Colonic mucosa (tissue), 4 donors: ENCODE measurements around the gene TMEM217. TPM values are rescaled to one million over a fixed set of nuclear protein-coding genes. Genes with fewer than 3 reads are reported as not detected.

Experiments
- DNase-seq: peaks from one replicate; pipeline ENCODE4 v3.0.0-alpha.2; 2020
- H3K27ac ChIP-seq: fragments of 200-600 bp; one replicate; pipeline ENCODE4 v1.8.0; 2021
- H3K27me3 ChIP-seq: fragments of 200-600 bp; one replicate; pipeline ENCODE4 v1.8.0; 2021
- H3K36me3 ChIP-seq: fragments of 200-600 bp; one replicate; pipeline ENCODE4 v1.8.0; 2021
- H3K4me1 ChIP-seq: fragments of 200-600 bp; one replicate; pipeline ENCODE4 v1.8.0; 2021; ENCODE audit warnings: mild to moderate bottlenecking
- H3K4me3 ChIP-seq: fragments of 200-600 bp; one replicate; pipeline ENCODE4 v1.8.0; 2021
- H3K9ac ChIP-seq, 2 donors: one replicate each; pipeline ENCODE4 v1.7.0; 2013; ENCODE audit warnings: control low read depth in 2 of 2, low read depth in 2 of 2, low read length in 2 of 2
- H3K9me3 ChIP-seq: fragments of 200-600 bp; one replicate; pipeline ENCODE4 v1.8.0; 2021
- intact Hi-C: fragments of 100-400 bp; cut with DNase I; formaldehyde crosslinking; loops from one replicate; pipeline ENCODE4 v1.14.1; 2022
- total RNA-seq, 2 donors: library from RNA; stranded (reverse); fragmentation: NEBNext Ultra II Directional in 1 of 2; extraction: Animal tissue kit (Norgen Biotek cat#: 25700) in 1 of 2; gene quantifications; one replicate each; pipeline ENCODE4 v1.2.1, GENCODE V29; 2021
- TF ChIP-seq, protein P1 (sequence below): fragments of 200-600 bp; IDR thresholded peaks from one replicate; pipeline ENCODE4 v1.8.0; 2022; ENCODE audit warnings: antibody characterized with exemption, mild to moderate bottlenecking
- donor health status: healthy.
- donor health status: DM: no; HTN: no; CAD: no.
- donor health status: DM: no; HTN: no; CAD: no.

The TMEM217 gene
- total RNA-seq, 2 donors from 2014 or later, result 0.62 to 1.2 TPM

DNA sequence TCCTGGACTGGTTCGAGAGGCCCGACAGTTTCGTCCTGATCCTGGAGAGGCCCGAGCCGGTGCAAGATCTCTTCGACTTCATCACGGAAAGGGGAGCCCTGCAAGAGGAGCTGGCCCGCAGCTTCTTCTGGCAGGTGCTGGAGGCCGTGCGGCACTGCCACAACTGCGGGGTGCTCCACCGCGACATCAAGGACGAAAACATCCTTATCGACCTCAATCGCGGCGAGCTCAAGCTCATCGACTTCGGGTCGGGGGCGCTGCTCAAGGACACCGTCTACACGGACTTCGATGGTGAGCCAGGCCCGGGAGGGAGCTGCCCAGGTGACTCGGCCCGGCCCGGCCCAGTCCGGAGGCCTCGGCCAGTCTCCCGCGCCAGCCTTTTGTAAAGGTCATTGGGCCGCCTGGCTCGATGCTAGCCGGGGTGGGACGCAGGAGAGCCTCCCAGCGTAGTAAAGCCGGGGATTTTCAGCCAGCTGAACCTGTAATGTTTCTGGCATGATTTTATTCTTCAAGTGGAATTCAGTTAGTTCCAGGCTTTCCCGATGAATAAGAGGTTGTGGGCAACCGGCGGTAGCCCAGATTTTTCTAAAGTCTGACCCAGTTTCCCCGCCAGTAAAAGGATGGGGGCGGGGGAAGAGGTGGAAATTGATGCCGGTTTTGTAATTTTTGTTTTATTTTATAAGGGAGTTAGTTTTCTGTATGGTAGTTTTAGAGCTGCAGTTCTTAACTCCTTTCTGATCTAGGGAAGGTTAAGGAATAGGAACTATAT lies 86.6 kb downstream of the TMEM217 start:
- Histone ChIP-seq H3K27ac (peak overlapping the region; percentile 94), H3K9ac (peak overlapping the region; percentile 88 to 89), H3K4me3 (peak overlapping the region; percentile 90), H3K9me3 (no peaks in the 10 kb centered on the region), H3K36me3 (peaks cover 13% of the 10 kb centered on the region), H3K4me1 (no peaks in the 10 kb centered on the region), H3K27me3 (no peaks in the 10 kb centered on the region)
- TF ChIP-seq, protein P1, sequence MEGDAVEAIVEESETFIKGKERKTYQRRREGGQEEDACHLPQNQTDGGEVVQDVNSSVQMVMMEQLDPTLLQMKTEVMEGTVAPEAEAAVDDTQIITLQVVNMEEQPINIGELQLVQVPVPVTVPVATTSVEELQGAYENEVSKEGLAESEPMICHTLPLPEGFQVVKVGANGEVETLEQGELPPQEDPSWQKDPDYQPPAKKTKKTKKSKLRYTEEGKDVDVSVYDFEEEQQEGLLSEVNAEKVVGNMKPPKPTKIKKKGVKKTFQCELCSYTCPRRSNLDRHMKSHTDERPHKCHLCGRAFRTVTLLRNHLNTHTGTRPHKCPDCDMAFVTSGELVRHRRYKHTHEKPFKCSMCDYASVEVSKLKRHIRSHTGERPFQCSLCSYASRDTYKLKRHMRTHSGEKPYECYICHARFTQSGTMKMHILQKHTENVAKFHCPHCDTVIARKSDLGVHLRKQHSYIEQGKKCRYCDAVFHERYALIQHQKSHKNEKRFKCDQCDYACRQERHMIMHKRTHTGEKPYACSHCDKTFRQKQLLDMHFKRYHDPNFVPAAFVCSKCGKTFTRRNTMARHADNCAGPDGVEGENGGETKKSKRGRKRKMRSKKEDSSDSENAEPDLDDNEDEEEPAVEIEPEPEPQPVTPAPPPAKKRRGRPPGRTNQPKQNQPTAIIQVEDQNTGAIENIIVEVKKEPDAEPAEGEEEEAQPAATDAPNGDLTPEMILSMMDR, result no peak
- peak; percentile 67 for DNase-seq
- intact Hi-C loops, result loop anchor here (5.0 kb wide), 1 partner anchor 36 kb away; no protein-coding TSS in a partner anchor

DNA sequence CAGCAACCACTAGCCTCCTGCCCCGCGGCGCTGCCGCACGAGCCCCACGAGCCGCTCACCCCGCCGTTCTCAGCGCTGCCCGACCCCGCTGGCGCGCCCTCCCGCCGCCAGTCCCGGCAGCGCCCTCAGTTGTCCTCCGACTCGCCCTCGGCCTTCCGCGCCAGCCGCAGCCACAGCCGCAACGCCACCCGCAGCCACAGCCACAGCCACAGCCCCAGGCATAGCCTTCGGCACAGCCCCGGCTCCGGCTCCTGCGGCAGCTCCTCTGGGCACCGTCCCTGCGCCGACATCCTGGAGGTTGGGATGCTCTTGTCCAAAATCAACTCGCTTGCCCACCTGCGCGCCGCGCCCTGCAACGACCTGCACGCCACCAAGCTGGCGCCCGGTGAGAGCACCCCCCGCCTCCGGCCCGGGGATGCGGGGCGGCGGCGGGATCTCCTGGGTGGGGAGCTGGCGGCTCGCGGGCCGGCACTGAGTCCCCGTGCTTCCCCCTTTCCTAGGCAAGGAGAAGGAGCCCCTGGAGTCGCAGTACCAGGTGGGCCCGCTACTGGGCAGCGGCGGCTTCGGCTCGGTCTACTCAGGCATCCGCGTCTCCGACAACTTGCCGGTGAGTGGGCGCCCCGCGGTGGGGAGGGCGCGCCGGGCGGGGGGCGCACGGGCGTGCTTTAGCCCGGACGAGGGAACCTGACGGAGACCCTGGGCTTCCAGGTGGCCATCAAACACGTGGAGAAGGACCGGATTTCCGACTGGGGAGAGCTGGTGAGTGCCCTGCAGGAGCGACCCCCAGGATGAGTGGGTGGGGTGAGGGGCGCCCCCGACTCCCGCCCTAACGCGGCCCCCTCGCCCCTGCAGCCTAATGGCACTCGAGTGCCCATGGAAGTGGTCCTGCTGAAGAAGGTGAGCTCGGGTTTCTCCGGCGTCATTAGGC lies 87.4 kb downstream of the TMEM217 start:
- Histone ChIP-seq H3K4me1 (no peaks in the 10 kb centered on the region), H3K9me3 (no peaks in the 10 kb centered on the region), H3K9ac (peak overlapping the region; percentile 88 to 89), H3K27me3 (no peaks in the 10 kb centered on the region), H3K36me3 (peaks cover 13% of the 10 kb centered on the region), H3K4me3 (peak overlapping the region; percentile 90), H3K27ac (peak overlapping the region; percentile 94)
- TF ChIP-seq, protein P1, result no peak
- intact Hi-C loops, result loop anchor here (5.0 kb wide), 1 partner anchor 37 kb away; no protein-coding TSS in a partner anchor
- DNase-seq, result peak; percentile 53

DNA sequence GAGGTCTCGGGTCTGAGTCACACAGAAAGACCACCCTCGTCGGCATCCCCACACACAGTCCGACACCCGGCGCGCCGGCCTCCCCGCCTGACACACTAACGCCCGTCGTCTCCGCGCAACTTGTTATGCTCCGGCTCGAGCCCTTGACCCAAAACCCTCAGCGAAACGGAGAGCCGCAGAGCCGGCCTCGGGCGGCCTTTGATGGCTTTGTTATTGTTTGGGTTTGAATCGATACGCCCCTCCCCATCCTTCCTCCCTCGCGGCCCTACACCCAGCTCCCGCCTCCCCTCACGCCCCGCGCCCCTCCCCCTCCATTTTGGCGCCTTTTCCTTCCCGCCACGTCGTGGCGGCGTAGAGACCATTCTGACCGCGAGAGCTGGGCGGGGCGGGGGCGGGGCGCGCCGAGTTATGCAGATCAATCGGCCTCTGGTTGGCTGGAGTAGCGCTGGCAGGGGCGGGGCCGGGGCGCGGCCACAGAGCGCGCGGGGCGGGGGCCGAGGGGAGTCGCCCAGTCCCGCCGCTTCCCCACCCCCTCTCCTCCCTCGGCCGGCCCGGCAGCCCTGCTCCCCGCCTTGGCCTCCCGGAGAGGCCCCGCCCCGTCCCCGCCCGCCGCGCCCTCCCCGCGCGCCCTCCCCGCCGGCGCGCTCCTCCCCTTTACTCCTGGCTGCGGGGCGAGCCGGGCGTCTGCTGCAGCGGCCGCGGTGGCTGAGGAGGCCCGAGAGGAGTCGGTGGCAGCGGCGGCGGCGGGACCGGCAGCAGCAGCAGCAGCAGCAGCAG lies 88.3 kb downstream of the TMEM217 start, which contains the start of gene PIM1:
Gene PIM1, plus strand, starts transcription at position 657 of the 777 bp plus-strand sequence. CDS start 424 bp downstream, outside the sequence.
- H3K27me3 ChIP-seq, result no peaks in the 10 kb centered on the region
- H3K9ac ChIP-seq, result peak within 1 kb of the TSS; percentile 88 to 89
- intact Hi-C loops, result loop anchor here (5.0 kb wide), 1 partner anchor 38 kb away; no protein-coding TSS in a partner anchor
- TF ChIP-seq, protein P1, result no peak
- peak within 1 kb of the TSS; percentile 90 for H3K4me3 ChIP-seq
- no peaks in the 10 kb centered on the region for H3K4me1 ChIP-seq
- H3K9me3 ChIP-seq, result no peaks in the 10 kb centered on the region
- peak within 1 kb of the TSS; percentile 94 for H3K27ac ChIP-seq
- peak; percentile 100 for DNase-seq
- H3K36me3 ChIP-seq, result peaks cover 13% of the 10 kb centered on the region

DNA sequence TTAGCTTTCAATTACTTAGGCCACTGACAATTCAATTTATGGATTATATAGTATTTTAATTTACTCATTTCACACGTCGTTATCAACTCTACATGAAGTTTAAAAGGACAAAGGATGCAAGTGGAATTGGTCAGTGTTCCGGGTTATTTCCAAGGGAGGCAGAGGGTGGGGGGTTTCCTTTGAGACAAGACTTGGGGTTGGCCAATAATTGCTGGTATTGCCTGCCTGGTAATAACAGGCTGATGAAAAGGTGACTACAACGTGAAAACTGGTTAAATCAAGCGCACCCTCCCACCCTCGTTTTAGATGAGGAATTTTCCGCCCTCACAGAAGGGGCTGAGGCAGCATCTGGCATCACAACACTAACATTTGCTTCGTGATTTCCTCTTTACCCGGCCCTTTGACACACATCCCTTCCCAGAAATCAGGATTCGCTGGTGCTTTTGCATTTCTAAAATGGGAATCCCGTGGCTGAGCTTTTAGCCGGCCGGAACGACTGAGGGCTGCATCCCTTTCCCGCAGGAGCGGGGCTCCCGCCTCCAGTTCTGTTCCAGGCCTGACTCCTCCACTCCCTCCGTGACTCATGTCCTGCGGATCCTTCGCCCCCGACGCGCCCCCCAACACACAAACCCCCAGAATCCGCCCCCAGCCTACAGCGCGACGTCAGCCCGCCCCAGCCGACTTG lies 89.0 kb downstream of the TMEM217 start:
- peak overlapping the region; percentile 41 for H3K4me3 ChIP-seq
- DNase-seq, result no peak
- no peaks in the 10 kb centered on the region for H3K27me3 ChIP-seq
- H3K36me3 ChIP-seq, result peaks cover 11% of the 10 kb centered on the region
- no peaks in the 10 kb centered on the region for H3K4me1 ChIP-seq
- TF ChIP-seq, protein P1, result no peak
- peak overlapping the region; percentile 80 for H3K27ac ChIP-seq
- H3K9ac ChIP-seq, result peak overlapping the region; percentile 84 to 85
- H3K9me3 ChIP-seq, result no peaks in the 10 kb centered on the region
- intact Hi-C loops, result no loop called here
